TTC549 (cell line): ENCODE results near the gene MYO16.

ENCODE experiments used
- FAIRE-seq: peaks from 2 replicates; lab custom pipeline; 2012; peaks lifted over from hg19 to GRCh38; lab: Jason Lieb, UNC

MYO16 gene

GRCh38 chr13:109244566-109244965, 615.2 kb downstream of the MYO16 start:
- no peak for FAIRE-seq

- no peak for FAIRE-seq
Measured at GRCh38 chr13:109246001-109246400, 616.6 kb downstream of the MYO16 start.

DNA sequence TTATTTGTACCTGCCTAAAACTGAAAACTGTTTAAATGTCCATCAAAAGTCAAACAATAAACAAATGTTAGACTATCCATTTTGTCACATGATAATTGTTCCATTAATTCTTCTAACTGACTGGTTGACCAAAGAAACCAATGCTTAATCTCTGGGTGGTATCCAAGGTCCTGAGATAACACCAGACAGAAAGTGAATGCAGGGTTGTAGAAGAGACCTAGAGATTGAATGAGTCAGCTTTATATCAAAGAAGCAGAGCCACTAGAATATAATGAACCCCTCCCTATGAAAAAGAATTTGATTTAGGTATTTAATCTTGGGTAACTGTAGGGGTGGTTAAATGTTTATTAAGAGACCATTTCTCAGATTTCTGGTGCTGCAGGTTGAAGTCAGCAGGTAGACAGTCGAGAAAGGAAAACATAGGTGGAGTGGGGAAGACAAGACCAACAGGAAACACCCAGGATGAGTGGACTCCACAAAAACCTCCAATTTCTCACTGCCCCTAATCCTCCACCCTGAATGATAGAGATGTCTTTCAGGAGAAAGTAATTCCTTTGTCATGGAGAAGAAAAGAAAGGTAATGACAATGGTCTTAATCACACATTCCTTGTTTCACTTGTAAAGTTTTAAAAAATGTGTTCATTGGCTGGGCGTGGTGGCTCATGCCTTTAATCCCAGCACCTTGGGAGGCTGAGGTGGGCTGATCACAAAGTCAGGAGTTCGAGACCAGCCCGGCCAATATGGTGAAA, 620.5 kb downstream of the MYO16 start:
- no peak for FAIRE-seq

GRCh38 chr13:109251956-109252355, 622.5 kb downstream of the MYO16 start:
- no peak for FAIRE-seq

DNA sequence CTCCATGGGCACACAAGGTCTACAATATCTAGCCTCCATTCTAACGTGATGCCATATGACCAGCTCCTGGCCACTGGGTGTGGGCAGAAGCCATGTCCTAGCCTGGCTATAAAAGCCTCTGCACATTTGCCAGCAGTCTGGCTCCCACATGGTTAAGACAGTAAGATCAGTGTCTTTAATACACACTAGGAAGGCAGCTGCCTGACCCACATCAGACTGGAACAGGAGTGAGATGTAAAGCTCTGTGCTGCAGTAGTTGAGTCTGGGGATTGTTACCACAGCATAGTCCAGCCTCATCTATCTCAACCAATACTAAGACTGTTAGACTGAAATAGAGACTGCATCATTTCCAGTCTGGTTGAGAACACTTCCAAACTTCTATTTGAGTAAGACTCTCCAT, 623.9 kb downstream of the MYO16 start:
- no peak for FAIRE-seq

GRCh38 chr13:109254274-109254673, 624.9 kb downstream of the MYO16 start:
- FAIRE-seq, result no peak

DNA sequence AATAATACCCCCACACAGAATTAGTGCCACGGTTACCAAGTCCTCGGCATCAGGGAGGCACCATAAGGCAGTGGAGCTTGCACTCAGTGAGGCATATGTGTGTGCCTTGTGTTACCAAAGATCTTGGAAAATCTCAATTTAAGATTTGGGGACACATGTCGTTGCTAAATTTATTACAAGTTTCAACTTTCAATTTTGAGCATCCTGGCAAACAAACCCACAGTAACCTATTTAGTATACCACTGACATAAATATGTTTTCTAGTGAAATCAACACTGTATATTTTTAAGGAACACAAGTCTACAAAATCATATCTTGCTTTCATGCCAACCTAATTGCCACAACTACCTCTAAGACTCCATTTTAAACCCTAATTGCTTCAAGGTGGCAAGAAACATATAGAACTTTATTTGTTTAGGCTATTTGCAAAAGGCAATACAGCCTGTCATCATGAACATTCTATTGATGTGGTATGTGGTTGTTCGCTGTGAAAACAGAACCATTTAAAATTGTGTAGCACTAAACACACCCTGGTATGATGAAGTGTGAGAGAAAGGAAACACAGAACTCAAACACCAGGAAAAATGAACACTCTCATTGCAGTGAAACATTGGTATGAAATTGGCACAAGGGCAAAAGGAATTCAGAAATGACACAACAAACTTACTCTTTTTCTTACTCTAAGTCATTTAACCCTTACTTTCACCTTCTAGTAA, 625.9 kb downstream of the MYO16 start:
- FAIRE-seq, result no peak

DNA sequence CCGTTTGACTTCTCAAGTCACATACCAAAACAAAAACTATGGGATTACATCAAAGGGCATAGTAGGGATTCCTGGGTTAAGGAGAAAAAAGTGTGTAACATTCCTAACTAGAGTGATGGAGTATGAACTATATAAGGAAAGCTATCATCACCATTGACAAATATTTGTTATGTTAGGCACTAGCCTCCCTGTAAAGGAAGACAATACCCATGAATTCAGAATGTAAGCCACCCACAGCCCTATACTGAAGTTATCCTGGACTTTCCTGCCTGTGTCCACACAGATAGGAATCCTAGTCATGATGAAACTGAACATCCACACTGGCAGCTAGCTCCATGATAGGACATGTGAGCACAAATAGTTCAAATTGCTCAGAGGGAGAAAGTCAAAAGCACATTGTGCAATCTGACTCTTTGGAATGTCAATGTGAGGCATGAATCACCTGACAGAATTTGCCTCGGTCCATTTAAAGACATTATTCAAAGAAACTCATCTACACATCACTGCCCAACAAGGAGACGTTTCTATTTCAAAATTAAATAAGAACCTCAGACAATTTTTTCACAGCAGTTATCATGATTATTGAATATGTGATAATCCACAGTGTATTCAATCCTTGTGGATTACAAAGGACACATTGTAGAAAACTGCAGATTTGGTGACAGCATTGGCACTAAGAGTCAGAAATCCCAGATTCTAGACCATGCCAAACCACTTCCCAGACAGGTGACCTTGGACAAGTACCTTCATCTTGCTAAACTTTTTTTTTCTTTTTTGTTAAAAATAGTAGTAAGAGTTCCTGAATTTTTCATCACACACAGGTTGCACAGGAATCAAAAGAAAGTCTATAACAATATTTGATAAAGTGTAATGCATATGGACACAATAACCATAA, 627.7 kb downstream of the MYO16 start:
- no peak for FAIRE-seq
